ENCODE data around the gene RPS6KB1.

RPS6KB1 gene

GRCh38 chr17:59892924-59893675 is at the start of gene RPS6KB1, which contains the start of gene TUBD1:
Gene RPS6KB1, plus strand, starts transcription at chr17:59893121. Its CDS starts 64 bp downstream, at chr17:59893185.
Gene TUBD1, minus strand, starts transcription at chr17:59892943. Its CDS starts 1,941 bp downstream, at chr17:59891002.
- no peaks in the 10 kb centered on the region for H3K9me3 ChIP-seq (ENCODE audit: control insufficient read depth, low read length)
- TF ChIP-seq, protein P1, sequence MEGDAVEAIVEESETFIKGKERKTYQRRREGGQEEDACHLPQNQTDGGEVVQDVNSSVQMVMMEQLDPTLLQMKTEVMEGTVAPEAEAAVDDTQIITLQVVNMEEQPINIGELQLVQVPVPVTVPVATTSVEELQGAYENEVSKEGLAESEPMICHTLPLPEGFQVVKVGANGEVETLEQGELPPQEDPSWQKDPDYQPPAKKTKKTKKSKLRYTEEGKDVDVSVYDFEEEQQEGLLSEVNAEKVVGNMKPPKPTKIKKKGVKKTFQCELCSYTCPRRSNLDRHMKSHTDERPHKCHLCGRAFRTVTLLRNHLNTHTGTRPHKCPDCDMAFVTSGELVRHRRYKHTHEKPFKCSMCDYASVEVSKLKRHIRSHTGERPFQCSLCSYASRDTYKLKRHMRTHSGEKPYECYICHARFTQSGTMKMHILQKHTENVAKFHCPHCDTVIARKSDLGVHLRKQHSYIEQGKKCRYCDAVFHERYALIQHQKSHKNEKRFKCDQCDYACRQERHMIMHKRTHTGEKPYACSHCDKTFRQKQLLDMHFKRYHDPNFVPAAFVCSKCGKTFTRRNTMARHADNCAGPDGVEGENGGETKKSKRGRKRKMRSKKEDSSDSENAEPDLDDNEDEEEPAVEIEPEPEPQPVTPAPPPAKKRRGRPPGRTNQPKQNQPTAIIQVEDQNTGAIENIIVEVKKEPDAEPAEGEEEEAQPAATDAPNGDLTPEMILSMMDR (IDR thresholded peaks at IDR 0.05): no peak
- peak within 1 kb of the TSS; percentile 79 for H3K27ac ChIP-seq
- H3K9ac ChIP-seq: peak within 1 kb of the TSS; percentile 90
- no peaks in the 10 kb centered on the region for H3K36me3 ChIP-seq (ENCODE audit: control insufficient read depth, insufficient read depth, low read length)
- peak within 1 kb of the TSS; percentile 90 for H3K4me2 ChIP-seq (ENCODE audit: low read length)
- H2AFZ ChIP-seq: peak within 1 kb of the TSS; percentile 85
- peak within 1 kb of the TSS; percentile 94 for H3K4me3 ChIP-seq (ENCODE audit: low read depth, low read length)
- no peaks in the 10 kb centered on the region for H3K27me3 ChIP-seq (ENCODE audit: control insufficient read depth, insufficient read depth, low read length)
- peaks cover 30% of the 10 kb centered on the region for H3K79me2 ChIP-seq
- no peaks in the 10 kb centered on the region for H3K4me1 ChIP-seq

GRCh38 chr17:59844884-59845594 is 47.9 kb upstream of the RPS6KB1 start:
- no peak overlapping the region for H2AFZ ChIP-seq

DNA sequence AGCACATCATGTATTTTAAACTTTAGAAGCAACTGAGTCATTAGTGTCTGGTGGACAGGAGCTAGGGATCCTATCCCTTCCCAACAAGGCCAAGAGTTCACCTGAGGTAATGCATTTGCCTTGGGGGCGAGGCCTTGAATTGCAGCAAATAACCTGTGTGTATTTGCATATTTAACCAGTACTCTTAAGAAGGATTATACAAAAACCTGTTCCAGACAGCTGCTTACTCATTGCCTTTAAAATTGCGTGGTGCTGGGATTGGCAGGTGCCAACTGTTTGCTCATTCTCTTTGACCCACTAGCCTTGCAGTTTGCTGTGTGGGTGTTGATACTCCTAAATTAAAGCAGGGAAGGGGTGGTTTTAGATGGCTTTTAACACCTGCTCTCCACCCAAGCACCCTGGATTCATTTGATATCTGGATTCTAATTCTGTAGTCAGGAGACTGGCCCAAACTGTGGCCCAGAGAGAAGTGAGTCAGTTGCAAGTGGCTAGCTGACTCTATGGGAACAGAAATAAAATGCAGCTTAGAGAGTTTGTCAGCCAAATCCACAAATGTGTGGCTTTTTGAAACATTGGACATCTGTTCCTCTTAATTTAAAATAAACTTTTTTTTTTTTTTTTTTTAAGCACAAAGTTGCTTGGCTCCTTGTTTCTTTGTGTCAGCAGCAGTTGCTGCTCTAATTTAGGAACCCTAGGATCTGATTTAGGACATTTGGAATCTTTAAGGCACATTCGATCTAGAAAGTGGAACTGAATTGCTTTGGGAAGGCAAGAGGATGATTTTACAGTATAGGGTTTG is 47.1 kb upstream of the RPS6KB1 start:
- peaks cover 7% of the 10 kb centered on the region for H3K4me1 ChIP-seq

More at GRCh38 chr17:59844884-59845594, 47.9 kb upstream of the RPS6KB1 start:
- Histone ChIP-seq H3K27ac (no peak overlapping the region), H3K79me2 (no peaks in the 10 kb centered on the region), H3K36me3 (ENCODE audit: control insufficient read depth, insufficient read depth, low read length) (no peaks in the 10 kb centered on the region), H3K27me3 (ENCODE audit: control insufficient read depth, insufficient read depth, low read length) (no peaks in the 10 kb centered on the region), H3K9me3 (ENCODE audit: control insufficient read depth, low read length) (no peaks in the 10 kb centered on the region), H3K9ac (no peak overlapping the region), H3K4me3 (ENCODE audit: low read depth, low read length) (peak overlapping the region; percentile 9), H3K4me2 (ENCODE audit: low read length) (no peak overlapping the region), H3K4me1 (peaks cover 11% of the 10 kb centered on the region)
- TF ChIP-seq, protein P1 (IDR thresholded peaks at IDR 0.05): no peak

GRCh38 chr17:59846394-59847165 is 46.3 kb upstream of the RPS6KB1 start:
- Histone ChIP-seq H3K27ac (peak overlapping the region; percentile 40), H3K9me3 (ENCODE audit: control insufficient read depth, low read length) (no peaks in the 10 kb centered on the region), H3K27me3 (ENCODE audit: control insufficient read depth, insufficient read depth, low read length) (no peaks in the 10 kb centered on the region), H3K4me1 (peaks cover 7% of the 10 kb centered on the region), H3K9ac (no peak overlapping the region), H2AFZ (peak overlapping the region; percentile 26), H3K79me2 (no peaks in the 10 kb centered on the region), H3K4me3 (ENCODE audit: low read depth, low read length) (no peak overlapping the region), H3K4me2 (ENCODE audit: low read length) (no peak overlapping the region), H3K36me3 (ENCODE audit: control insufficient read depth, insufficient read depth, low read length) (no peaks in the 10 kb centered on the region)
- TF ChIP-seq, protein P1 (IDR thresholded peaks at IDR 0.05): no peak

More for the DNA sequence above, 47.1 kb upstream of the RPS6KB1 start:
- Histone ChIP-seq H3K4me2 (ENCODE audit: low read length) (no peak overlapping the region), H3K36me3 (ENCODE audit: control insufficient read depth, insufficient read depth, low read length) (no peaks in the 10 kb centered on the region), H3K9ac (no peak overlapping the region), H3K79me2 (no peaks in the 10 kb centered on the region), H3K27ac (peak overlapping the region; percentile 40), H2AFZ (no peak overlapping the region), H3K4me3 (ENCODE audit: low read depth, low read length) (peak overlapping the region; percentile 9), H3K9me3 (ENCODE audit: control insufficient read depth, low read length) (no peaks in the 10 kb centered on the region), H3K27me3 (ENCODE audit: control insufficient read depth, insufficient read depth, low read length) (no peaks in the 10 kb centered on the region)
- TF ChIP-seq, protein P1 (IDR thresholded peaks at IDR 0.05): no peak
